COLO829 (cell line): ENCODE results near the gene ZBTB16.

Source experiments
- DNase-seq: peaks from one replicate; pipeline ENCODE4 v3.0.0; 2012; ENCODE audit warnings: low spot score

ZBTB16 gene

DNA sequence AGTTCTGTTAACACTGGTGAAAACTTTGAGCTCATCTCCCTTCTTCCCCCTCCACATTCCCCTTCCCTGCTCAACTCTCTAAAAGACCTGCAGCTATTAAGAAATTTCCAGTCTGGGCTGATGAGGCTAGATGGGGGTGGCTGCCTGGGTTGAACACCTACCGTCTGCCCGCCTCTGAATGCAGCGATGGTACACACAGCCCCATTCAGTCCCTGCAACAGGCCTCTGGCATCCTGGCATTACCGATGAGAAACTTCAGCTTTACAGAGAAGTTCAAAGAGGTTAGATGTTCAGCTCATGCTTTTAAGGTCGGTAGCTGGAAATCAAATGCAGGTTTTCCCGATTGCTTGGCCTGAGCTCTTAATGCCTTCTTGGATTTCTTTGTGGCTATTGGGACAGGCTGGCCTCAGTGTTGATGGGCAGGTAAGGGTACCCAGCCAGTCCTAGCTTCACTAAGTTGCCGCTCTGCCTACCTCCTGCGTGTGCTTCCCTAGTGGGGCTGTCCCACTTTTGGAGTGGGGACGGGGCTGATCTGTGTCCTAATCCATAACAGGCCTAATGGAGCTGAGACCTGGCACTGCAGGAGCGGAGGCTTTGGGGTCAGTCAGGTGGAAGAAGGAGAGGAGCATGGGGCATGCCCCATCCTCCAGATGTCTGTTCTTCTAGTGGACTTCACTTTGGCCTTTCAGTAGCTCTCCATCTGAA is 49.1 kb downstream of the ZBTB16 start:
- DNase-seq: no peak

GRCh38 chr11:114109206-114110090 is 49.9 kb downstream of the ZBTB16 start:
- DNase-seq: no peak

- no peak for DNase-seq
Measured at GRCh38 chr11:114110123-114110522, 50.6 kb downstream of the ZBTB16 start.

DNA sequence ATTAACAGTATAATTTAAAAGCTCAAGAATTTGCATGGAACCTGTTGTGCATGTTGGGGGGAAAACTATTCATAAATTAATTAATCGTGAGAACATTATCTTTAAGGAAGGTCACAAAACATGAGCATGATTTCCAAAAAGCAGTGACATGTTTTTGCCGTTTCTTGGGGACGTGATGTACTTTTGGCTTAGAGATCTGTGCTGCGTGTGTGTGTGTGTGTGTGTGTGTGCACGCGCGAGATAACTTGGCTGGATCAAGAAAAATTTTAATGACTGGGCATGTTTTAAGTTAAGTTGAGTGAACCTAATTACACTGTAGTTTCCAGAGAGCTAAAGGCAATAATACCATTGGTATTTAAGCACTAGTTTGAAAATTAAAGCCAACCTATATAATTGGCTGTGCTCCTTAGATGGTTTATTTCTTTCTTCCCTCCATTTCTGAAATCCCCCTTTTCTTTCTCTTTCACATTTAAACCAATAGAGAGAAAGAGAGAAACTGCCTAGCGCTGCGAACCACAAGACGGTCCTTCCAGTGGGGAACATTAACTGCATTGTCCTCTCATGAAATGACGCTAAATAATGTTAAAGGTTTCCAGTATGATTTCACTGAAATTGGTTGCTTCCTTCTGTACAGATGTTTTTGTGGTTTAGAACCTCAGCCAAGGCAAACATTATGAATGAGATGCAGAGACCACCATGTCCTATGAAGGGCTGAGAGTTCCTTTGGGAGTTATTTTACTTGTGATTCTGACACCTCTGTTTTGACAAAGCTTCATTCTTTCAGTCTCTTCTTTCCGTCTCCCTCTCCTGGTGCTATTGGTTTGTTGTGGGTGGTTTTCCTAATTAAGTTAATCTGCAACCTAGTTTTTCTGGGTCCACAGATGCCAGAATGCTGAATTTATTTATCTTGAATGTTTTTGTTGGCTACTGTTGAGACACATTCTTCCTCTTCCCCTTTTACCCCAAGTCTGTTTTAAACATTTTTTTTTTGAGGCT is 51.7 kb downstream of the ZBTB16 start:
- DNase-seq: no peak

DNA sequence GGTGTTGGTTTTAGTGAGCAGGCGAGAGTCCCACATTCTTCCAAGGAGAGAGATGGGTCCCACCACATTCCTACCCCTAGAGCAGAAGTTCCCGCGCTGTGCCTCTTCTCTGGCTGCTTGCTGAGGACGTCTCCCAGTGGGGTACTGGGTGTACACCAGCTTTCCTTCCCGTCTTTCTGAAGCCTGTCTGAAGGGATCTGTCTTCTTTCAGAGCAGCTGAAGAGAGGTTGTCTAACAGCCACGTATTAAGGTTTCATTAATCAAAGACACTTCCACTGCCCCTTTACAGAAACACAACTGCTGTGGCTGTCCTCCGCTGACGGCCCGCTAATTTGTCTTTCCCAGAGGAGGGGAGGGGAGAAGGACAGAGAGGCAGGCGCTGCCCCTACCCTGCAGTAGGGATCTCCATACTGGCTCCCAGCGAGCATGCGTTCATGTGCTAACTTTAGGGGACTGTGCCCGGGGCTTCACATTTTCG is 56.0 kb downstream of the ZBTB16 start:
- DNase-seq: no peak

- no peak for DNase-seq
Measured at GRCh38 chr11:114116357-114116756, 56.8 kb downstream of the ZBTB16 start.

GRCh38 chr11:114116800-114117199 is 57.3 kb downstream of the ZBTB16 start:
- DNase-seq: no peak

DNA sequence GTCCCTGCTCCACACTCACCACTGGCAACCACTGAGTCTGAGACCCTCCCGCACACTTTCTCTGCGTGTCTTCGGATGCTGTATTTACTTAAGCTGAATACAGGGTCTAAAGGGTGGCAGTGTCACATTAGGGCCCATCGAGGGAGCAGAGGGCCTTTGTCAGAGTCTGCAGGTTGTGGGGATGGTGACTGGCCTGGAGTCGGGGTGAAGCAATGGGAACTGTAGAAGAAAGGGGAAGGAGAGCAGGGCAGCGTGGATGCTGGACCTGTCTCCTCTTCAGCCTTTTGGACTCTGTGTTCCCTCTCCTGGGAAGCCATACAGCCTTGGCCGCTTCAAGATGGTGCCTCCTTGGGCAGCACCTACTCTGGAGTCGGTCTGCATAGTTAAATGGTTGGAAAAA is 61.1 kb downstream of the ZBTB16 start:
- no peak for DNase-seq

- no peak for DNase-seq
Measured at GRCh38 chr11:114121138-114121537, 61.6 kb downstream of the ZBTB16 start.

DNA sequence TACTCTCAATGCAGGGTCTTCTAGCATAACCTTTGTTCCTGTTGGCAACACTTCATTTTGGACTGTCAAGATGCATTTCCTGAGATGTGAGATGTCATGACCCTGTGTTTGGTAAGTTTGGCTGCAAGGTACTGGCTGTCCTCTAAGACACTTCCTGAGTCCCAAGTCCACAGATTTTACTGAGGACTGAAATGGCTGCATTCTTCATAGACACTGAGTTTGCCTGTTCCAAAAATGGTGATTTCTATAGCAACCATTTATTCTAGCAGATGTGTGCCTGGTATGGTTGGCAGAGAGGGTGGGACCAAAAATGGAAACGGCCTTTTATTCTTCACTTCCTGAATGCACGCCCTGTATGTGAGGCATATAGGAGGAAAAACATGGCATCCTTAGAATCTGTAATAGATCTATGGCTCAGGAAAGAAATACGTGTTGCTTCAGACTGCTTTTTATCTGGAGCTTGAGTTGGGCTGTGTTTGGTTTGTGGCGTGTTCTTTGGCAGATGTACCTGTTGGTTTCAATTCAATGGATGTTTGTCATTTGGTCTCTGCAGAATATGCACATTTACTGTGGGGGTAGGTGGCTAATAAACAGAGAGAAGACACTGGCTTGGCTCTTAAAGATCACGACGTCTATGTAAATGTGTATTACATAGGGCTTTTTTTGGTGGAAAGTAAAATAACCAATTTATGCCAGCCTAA is 62.4 kb downstream of the ZBTB16 start:
- no peak for DNase-seq

DNA sequence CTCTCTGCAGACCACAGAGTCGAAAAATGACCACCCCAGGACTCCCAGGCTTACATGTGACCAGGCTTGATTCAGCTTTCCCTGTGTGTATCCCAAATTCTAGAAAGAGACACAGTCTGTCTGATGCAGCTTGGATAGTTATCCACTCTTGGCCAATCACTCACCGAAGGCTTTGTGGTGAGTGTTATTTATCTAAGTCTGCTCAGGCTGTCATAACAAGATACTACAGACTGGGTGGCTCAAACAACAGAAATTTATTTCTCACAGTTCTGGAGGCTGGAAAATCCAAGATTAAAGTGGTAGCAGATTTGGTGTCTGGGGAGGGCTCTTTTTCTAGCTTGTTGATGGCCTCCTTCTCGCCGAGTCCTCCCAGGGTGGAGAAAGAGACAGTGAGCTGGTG is 63.2 kb downstream of the ZBTB16 start:
- DNase-seq: no peak

DNA sequence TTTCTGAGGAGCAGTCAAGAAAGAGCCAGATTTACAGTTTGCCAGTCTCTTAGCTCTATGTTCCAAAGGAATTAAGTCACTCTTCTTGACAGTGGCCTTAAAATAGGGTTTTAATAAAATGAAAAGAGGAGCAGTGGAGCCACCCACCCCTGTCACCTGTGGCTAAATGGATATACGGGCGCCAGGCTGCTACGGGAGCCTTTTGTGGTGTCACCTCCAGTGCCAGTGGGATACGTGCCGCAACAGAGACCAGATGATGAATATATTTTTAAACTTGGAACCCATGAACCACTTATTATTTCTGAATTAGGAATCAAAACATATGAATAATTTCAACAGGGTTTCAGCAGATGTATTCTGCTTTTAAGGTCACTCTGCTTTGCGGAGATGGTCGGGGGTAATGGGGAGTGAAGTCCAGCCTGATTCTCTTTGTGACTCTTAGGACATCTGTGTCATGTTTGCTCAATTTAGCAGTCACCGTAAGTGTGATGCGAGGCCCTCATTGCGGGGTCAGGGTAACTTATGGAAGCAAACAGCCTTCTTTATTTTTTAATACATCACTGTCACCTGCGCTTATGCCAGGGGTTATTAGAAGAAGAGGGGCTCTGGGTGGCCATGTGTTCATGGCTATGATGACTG is 64.3 kb downstream of the ZBTB16 start:
- DNase-seq: no peak

DNA sequence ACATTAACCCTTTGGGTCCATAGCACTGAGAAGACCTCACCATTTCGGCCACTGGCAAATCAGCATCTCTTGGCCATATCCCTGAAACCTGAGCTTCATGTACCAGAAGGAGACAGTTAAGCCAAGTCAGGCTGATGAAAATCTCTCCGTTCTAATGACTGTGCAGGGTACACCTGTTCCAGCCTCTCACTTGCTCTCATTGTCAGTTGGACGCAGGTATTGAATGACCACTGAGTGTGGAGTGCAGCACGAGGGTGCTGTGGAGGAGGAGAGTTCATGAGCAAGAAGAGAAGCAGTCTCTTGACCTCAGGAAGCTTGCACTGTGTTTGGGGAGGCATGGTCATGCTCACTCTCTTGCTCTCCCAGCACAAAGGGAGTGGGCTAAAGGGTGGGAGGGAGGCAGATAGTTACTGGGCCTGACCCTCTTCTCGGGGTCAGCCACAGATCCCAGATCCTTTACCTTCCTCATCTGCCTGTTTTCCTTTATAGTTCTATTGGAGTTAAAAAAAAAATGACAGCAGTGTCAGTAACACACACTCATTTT is 65.2 kb downstream of the ZBTB16 start:
- no peak for DNase-seq

DNA sequence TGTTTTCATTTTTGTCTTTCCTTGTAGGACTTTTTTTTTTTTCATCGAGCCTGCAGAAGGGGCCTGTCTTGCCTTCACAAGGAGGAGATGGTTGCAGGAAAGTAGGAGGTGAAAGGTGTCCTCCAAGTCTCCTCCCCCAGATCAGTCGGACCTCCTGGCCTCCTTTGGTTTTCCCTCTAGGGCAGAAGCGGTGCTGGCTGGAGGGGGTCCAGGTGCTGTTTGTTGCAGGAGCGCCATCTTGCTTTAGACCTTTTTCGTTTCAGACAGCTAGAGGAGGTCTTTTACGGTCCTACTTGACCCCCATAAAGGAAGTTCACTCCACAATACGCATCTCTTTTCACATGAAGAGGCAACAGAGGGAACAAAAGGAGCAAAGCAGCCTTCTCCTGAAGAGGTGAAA is 66.0 kb downstream of the ZBTB16 start:
- no peak for DNase-seq

DNA sequence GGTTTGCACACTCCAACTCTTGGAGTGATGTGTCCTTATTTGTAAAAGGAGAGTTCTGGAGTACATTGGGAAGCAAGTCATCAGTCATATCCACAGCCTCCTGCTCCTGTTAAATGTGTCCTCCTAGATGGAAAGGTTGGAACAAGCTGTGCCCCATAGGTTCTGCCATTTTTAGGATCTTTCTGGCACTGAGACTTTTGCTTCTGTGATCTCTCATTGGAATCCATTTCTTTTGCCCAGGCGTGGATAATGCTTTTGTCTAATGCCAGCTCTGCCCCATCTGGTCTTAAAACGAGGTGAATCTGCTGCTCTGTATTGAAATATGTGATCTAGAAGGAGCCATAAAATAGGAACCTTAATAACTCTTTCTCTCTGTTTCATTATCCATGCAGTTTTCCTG is 66.4 kb downstream of the ZBTB16 start:
- no peak for DNase-seq

GRCh38 chr11:114128399-114128798 is 68.9 kb downstream of the ZBTB16 start:
- DNase-seq: no peak

DNA sequence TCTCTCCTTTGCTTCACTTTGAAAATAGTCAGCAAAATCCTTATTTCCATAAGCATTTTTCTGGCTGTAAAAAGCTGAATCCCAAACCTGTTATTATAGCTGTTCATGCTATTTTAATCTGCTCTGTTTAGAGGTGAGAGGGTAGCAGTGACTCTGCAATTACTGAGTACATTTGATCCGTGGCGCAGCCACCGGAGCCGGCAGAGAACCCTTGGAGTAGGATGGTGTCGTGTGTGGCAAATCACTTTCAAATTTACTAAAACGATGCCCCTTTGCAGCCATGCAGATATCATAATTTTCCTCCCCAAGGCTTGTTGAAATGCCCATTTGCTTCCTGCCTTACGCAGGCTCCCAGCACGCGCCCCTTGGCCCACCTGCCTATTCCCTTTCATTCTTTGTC is 69.6 kb downstream of the ZBTB16 start:
- DNase-seq: no peak

DNA sequence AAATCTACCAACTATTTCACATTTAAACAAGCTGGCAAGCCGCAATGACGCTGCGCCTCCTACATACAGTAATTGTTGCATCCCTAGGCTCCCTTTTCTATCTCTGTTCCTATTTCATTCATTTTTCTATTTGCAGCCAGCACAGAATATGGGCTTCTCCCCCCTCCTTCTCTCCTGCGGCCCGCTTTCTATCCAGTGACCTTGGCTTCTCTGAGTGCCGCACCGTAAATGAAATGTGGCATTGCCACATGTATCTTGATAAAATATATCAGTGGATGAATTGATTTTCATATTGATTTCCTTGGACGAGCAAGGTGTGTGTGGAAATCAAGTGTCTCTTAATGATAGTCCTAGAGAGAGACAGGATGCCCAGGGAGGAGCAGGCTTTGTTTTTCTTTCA is 70.2 kb downstream of the ZBTB16 start:
- no peak for DNase-seq

- no peak for DNase-seq
Measured at GRCh38 chr11:114130115-114130576, 70.6 kb downstream of the ZBTB16 start.

GRCh38 chr11:114130629-114131277 is 71.2 kb downstream of the ZBTB16 start:
- DNase-seq: no peak
